ENCODE data around the gene MANSC1. TPM values are rescaled to one million over a fixed set of nuclear protein-coding genes. Genes with fewer than 3 reads are reported as not detected.

Gene MANSC1
- total and polyA plus RNA-seq, 10 of the 15 experiments (the other 5 are each of a cell fraction or from before 2014, with no cell fraction given): 0.02 to 0.23 (median 0.11) TPM; not detected in 2

- intact Hi-C loops (cut with micrococcal nuclease; ENCODE audit: unreplicated experiment): loop anchor here (1.0 to 5.0 kb wide), 7 partner anchors 98 to 360 kb away; partner anchors contain the start of gene CDKN1B
- Histone ChIP-seq H3K27ac (ENCODE audit: control insufficient read depth, insufficient read depth) (no peak overlapping the region; the same call in 1 of the 2 replicates), H3K9me3 (replicated peaks; ENCODE audit: control insufficient read depth, insufficient read depth, low read length) (no peaks in the 10 kb centered on the region; the same call in 2 of the 3 replicates), H3K36me3 (ENCODE audit: control insufficient read depth in 2 of 2, insufficient read depth in 2 of 2, low read length in 1 of 2) (no peaks in the 10 kb centered on the region; a peak in 1 of 4 replicates), H3K79me2 (ENCODE audit: control insufficient read depth, insufficient read depth, low read length) (no peaks in the 10 kb centered on the region; the same call in 1 of the 2 replicates), H2AFZ (ENCODE audit: control insufficient read depth, low read depth, low read length) (no peak overlapping the region), H3K4me1 (ENCODE audit: control insufficient read depth, insufficient read depth, low read length) (peaks cover 6% of the 10 kb centered on the region), H3K4me2 (ENCODE audit: control insufficient read depth, insufficient read depth) (no peak overlapping the region), H3K27me3 (replicated peaks in 1 of 2; ENCODE audit: control insufficient read depth in 2 of 2, insufficient read depth in 2 of 2, low read length in 1 of 2) (no peaks in the 10 kb centered on the region), H4K20me1 (ENCODE audit: control insufficient read depth, insufficient read depth) (no peaks in the 10 kb centered on the region), H3K9ac (ENCODE audit: control insufficient read depth, insufficient read depth, low read length) (no peak overlapping the region), H3K4me3 (no peak overlapping the region)
- ChIA-PET CTCF (interaction anchor here (0.7 to 6.0 kb wide), 47 partner anchors 10 to 416 kb away, joined by 3 to 86 read pairs (median 4); partner anchors contain the start of genes CREBL2 and DUSP16), POLR2A (interaction anchor here (0.7 to 2.4 kb wide), 14 partner anchors 11 to 410 kb away, joined by 3 to 6 read pairs (median 4); no protein-coding TSS in a partner anchor), SMC1A (ENCODE audit: uncharacterized antibody, unreplicated experiment) (interaction anchor here (0.6 to 6.7 kb wide), 48 partner anchors 8 to 835 kb away, joined by 3 to 102 read pairs (median 5); partner anchors contain the start of genes BORCS5 and DUSP16), RAD21 (ENCODE audit: unreplicated experiment) (interaction anchor here (0.7 to 6.3 kb wide), 43 partner anchors 8 to 410 kb away, joined by 3 to 103 read pairs (median 5); partner anchors contain the start of genes BORCS5 and DUSP16)
- peak; percentile 76 for ATAC-seq
- BruUV-seq (replicated peaks): no TSS peak
- peak; percentile 55 for DNase-seq (ENCODE audit: low read depth, low spot score)
- 85% methylated on average over 10 of the region's 12 CpGs for WGBS (ENCODE audit: insufficient coverage, insufficient replicate concordance, low lambda C conversion rate, missing lambda C conversion rate)
- in situ Hi-C loops (cut with MboI): loop anchor here (5.0 to 10.0 kb wide), 2 partner anchors 188 to 330 kb away; partner anchors contain the start of gene DUSP16
- FAIRE-seq: peak; percentile 59
- no peak for TF ChIP-seq NFYA (IDR thresholded peaks at IDR 0.05; ENCODE audit: borderline replicate concordance, low read depth, low read length)
- no peak for TF ChIP-seq PRDM15 (CRISPR knock-in tag; IDR thresholded peaks at IDR 0.05)
- no peak for TF ChIP-seq CUX1 (IDR thresholded peaks at IDR 0.05; ENCODE audit: insufficient replicate concordance, low read depth, low read length)
- TF ChIP-seq IKZF1 (conservative IDR thresholded peaks at IDR 0.05): no peak
- TF ChIP-seq TCF3 (IDR thresholded peaks at IDR 0.05; ENCODE audit: borderline replicate concordance, insufficient read depth, low read depth, low read length): no peak
- TF ChIP-seq NFXL1 (IDR thresholded peaks at IDR 0.05; ENCODE audit: borderline replicate concordance): no peak
- peak; percentile 33; the same call in 1 of the 2 replicates for TF ChIP-seq RELB (IDR thresholded peaks at IDR 0.05; ENCODE audit: low read depth)
- no peak for TF ChIP-seq MXI1 (IDR thresholded peaks at IDR 0.05; ENCODE audit: low read depth, low read length)
- peak; percentile 98 for TF ChIP-seq RAD21 (IDR thresholded peaks at IDR 0.05; ENCODE audit: insufficient read depth, low read depth, low read length)
Measured at GRCh38 chr12:12376646-12377448, 26.8 kb upstream of the MANSC1 start.

Data from GM12878 (cell line).